Adrenal gland (tissue), 12 donors: ENCODE results near the gene DOCK4. TPM values are rescaled to one million over a fixed set of nuclear protein-coding genes. Genes with fewer than 3 reads are reported as not detected.

Experiments
- DNase-seq, 7 donors: peaks; one replicate each; pipeline ENCODE4 v3.0.0-alpha.2; 2019 to 2020
- H3K27ac ChIP-seq, 5 donors: fragments of 200-600 bp; sonication (generic) in 4 of 5; 1 replicate in 3 of 5; 2 replicates in 2 of 5; pipeline versions ENCODE4 v1.5.1 to v1.8.0; 2016 to 2020; ENCODE audit warnings: mild to moderate bottlenecking in 1 of 5
- H3K27me3 ChIP-seq: fragments of 200-600 bp; 2 replicates; pipeline ENCODE4 v1.8.0; 2021
- H3K36me3 ChIP-seq, 2 donors: fragments of 200-600 bp; replicated peaks in 1 of 2; 1 replicate in 1 of 2; 2 replicates in 1 of 2; pipeline versions ENCODE4 v1.5.1 to v1.8.0; 2018 to 2022
- H3K4me1 ChIP-seq, 2 donors: fragments of 200-600 bp; replicated peaks in 1 of 2; 1 replicate in 1 of 2; 2 replicates in 1 of 2; pipeline versions ENCODE4 v1.5.1 to v1.8.0; 2018 to 2021
- H3K4me3 ChIP-seq, 4 donors: fragments of 200-600 bp; sonication (generic) in 3 of 4; one replicate each; pipeline ENCODE4 v1.5.1; 2016 to 2018
- H3K9me3 ChIP-seq, 3 donors: fragments of 200-600 bp; sonication (generic) in 1 of 3; replicated peaks in 1 of 3; 1 replicate in 2 of 3; 2 replicates in 1 of 3; pipeline versions ENCODE4 v1.5.1 to v1.8.0; 2016 to 2021
- CTCF ChIP-seq, 6 experiments: fragments of 450-650 bp in 4 of 6; fragments of 200-600 bp in 2 of 6; sonication (generic) in 1 of 6; IDR thresholded peaks; 1 replicate in 5 of 6; 2 replicates in 1 of 6; pipeline versions ENCODE4 v1.5.1 to v1.8.0; 2016 to 2021; ENCODE audit warnings: antibody characterized with exemption in 6 of 6, mild to moderate bottlenecking in 2 of 6, moderate library complexity in 1 of 6
- POLR2A ChIP-seq, 2 donors: fragments of 450-650 bp; IDR thresholded peaks; one replicate each; pipeline ENCODE4 v1.6.1; 2017; ENCODE audit warnings: antibody characterized with exemption in 2 of 2, mild to moderate bottlenecking in 2 of 2, moderate library complexity in 1 of 2
- WGBS, 4 donors: extraction: QIAGEN DNeasy Blood & Tissue Kit in 2 of 4; methylation state at CpG; one replicate each; pipeline versions ENCODE4 v1.1.5 to v1.1.7; 2013 to 2017; 5-methylcytosine and 5-hydroxymethylcytosine counted together
- intact Hi-C, 2 donors: fragments of 100-400 bp; cut with DNase I; formaldehyde crosslinking; loops; one replicate each; pipeline versions ENCODE4 v1.14.1 to v1.15.0; 2022 to 2023
- polyA plus RNA-seq, 3 donors: library from polyadenylated mRNA; stranded (reverse); fragments of 200-250 nt in 2 of 3; fragments of 350-450 nt in 1 of 3; fragmentation: Illumina TruSeq in 1 of 3; extraction: RNeasy Lipid Tissue Mini Kit (QIAGEN cat#74804) in 1 of 3; gene quantifications; one replicate each; pipeline ENCODE4 v1.2.3, GENCODE V29; 2013 to 2014
- total RNA-seq, 9 donors: library from RNA; depleted of rRNA in 4 of 9; stranded (reverse); fragments of >200 nt in 4 of 9; fragments of 120-200 nt in 1 of 9; fragmentation: NEBNext Ultra II Directional in 1 of 9; extraction: Animal tissue kit (Norgen Biotek cat#: 25700) in 1 of 9; gene quantifications; one replicate each; pipeline versions ENCODE4 v1.1.0 to v1.2.4, GENCODE V29; 2013 to 2023
- donor health status: healthy with polysubstance abuse.
- donor health status: Bipolar disorder and iron deficiency.
- donor health status: DM: yes; HTN: yes; CAD: no.
- donor health status: DM: no; HTN: no; CAD: no.
- donor health status: DM: no; HTN: no; CAD: no.
- donor health status: DM: yes; HTN: yes; CAD: no.

The DOCK4 gene
- total and polyA plus RNA-seq, 12 donors = 6.2 to 37.6 (median 21.1) TPM

- no peaks in the 10 kb centered on the region for H3K27me3 ChIP-seq
- H3K4me3 ChIP-seq = no peak overlapping the region
- 80 to 87% (median 82%) methylated on average over 3 of the region's 3 CpGs for WGBS, 4 donors
- DNase-seq = no peak
- no peak overlapping the region for H3K27ac ChIP-seq
- H3K36me3 ChIP-seq = no peaks in the 10 kb centered on the region
- intact Hi-C loops = no loop called here
- no peaks in the 10 kb centered on the region for H3K9me3 ChIP-seq
- H3K4me1 ChIP-seq = peaks cover 6 to 41% of the 10 kb centered on the region in 2 donors
- TF ChIP-seq POLR2A (IDR thresholded peaks at IDR 0.05) = no peak
- no peak for TF ChIP-seq CTCF (IDR thresholded peaks at IDR 0.05)
These were observed 247.8 kb downstream of the DOCK4 start for GRCh38 chr7:111958431-111958830.

GRCh38 chr7:111955616-111956015 lies 250.6 kb downstream of the DOCK4 start:
- H3K36me3 ChIP-seq = no peaks in the 10 kb centered on the region
- peaks cover 6 to 43% of the 10 kb centered on the region in 2 donors for H3K4me1 ChIP-seq
- no peak overlapping the region for H3K4me3 ChIP-seq
- H3K27ac ChIP-seq = peak overlapping the region in 1 of 5 donors; percentile 78
- no peak for DNase-seq
- TF ChIP-seq CTCF (IDR thresholded peaks at IDR 0.05) (no peak), POLR2A (IDR thresholded peaks at IDR 0.05) (no peak)
- 29 to 46% (median 32%) methylated on average over 1 of the region's 1 CpG for WGBS, 4 donors
- no peaks in the 10 kb centered on the region for H3K27me3 ChIP-seq
- intact Hi-C loops = no loop called here
- no peaks in the 10 kb centered on the region for H3K9me3 ChIP-seq

- Histone ChIP-seq H3K36me3 (no peaks in the 10 kb centered on the region), H3K9me3 (no peaks in the 10 kb centered on the region), H3K4me1 (peaks cover 6 to 43% of the 10 kb centered on the region in 2 donors), H3K4me3 (no peak overlapping the region), H3K27ac (peak overlapping the region; percentile 47 to 78 (median 58)), H3K27me3 (no peaks in the 10 kb centered on the region)
- WGBS, 4 donors = 66 to 75% (median 74%) methylated on average over 11 to 15 of the region's 15 CpGs
- intact Hi-C loops = no loop called here
- peak; percentile 28 to 61 (median 41) for DNase-seq
- TF ChIP-seq POLR2A (IDR thresholded peaks at IDR 0.05) (no peak), CTCF (IDR thresholded peaks at IDR 0.05) (no peak)
These were observed 251.5 kb downstream of the DOCK4 start for GRCh38 chr7:111954474-111955381.

GRCh38 chr7:111954056-111954455 lies 252.1 kb downstream of the DOCK4 start:
- Histone ChIP-seq H3K4me3 (no peak overlapping the region), H3K36me3 (no peaks in the 10 kb centered on the region), H3K9me3 (no peaks in the 10 kb centered on the region), H3K27ac (peak overlapping the region in 2 of 5 donors; percentile 77 to 78), H3K27me3 (no peaks in the 10 kb centered on the region), H3K4me1 (peaks cover 6 to 43% of the 10 kb centered on the region in 2 donors)
- DNase-seq = no peak
- intact Hi-C loops = no loop called here
- WGBS, 4 donors = 93 to 96% (median 95%) methylated on average over 5 of the region's 5 CpGs
- TF ChIP-seq POLR2A (IDR thresholded peaks at IDR 0.05) = no peak
